AG04449 (cell line): ENCODE results near the gene MOV10.
A peak's percentile ranks its signal among the peaks of the same experiment; 100 is the strongest.

Experiments used
- CTCF ChIA-PET: fragments of 350-600 bp; formaldehyde crosslinking; extraction: SDS; loops from one replicate; lab custom pipeline; 2021; ENCODE audit warnings: antibody characterized with exemption; lab: Yijun Ruan, JAX
- POLR2A ChIA-PET: fragments of 400-600, 350-600 bp; formaldehyde crosslinking; extraction: SDS; loops from one replicate; lab custom pipeline; 2020; ENCODE audit warnings: antibody characterized with exemption, inconsistent platforms; lab: Yijun Ruan, JAX
- DNase-seq: peaks from one replicate; pipeline ENCODE4 v3.0.0-alpha.2; 2010; ENCODE audit warnings: low read depth, low spot score
- H3K4me3 ChIP-seq: 2 replicates; pipeline ENCODE4 v1.5.1; 2011; ENCODE audit warnings: low read depth, mild to moderate bottlenecking, control low read depth, low read length
- CTCF ChIP-seq: IDR thresholded peaks from one replicate; pipeline ENCODE4 v1.5.1; 2011; ENCODE audit warnings: mild to moderate bottlenecking, moderate library complexity, low read length, control low read depth, inconsistent platforms; ENCODE audit not compliant: insufficient read depth; ENCODE audit errors: missing control alignments

The MOV10 gene

GRCh38 chr1:112701227-112702066 lies 27.0 kb downstream of the MOV10 start:
- no peak for DNase-seq
- TF ChIP-seq CTCF, result no peak
- H3K4me3 ChIP-seq, result peak overlapping the region; percentile 6
- ChIA-PET CTCF (interaction anchor here (0.6 to 4.5 kb wide), 7 partner anchors 12 to 310 kb away, joined by 3 to 36 read pairs (median 9); partner anchors contain the start of genes MOV10 and PPM1J), POLR2A (interaction anchor here (0.5 to 3.0 kb wide), 5 partner anchors 11 to 175 kb away, joined by 3 to 15 read pairs (median 6); partner anchors contain the start of gene MOV10)

- no peak for TF ChIP-seq CTCF
- H3K4me3 ChIP-seq, result no peak overlapping the region
- ChIA-PET POLR2A (interaction anchor here (0.5 to 1.7 kb wide), 2 partner anchors 28 to 175 kb away, joined by 3 to 6 read pairs; partner anchors contain the start of gene MOV10), CTCF (interaction anchor here (0.6 to 4.5 kb wide), 6 partner anchors 12 to 311 kb away, joined by 3 to 36 read pairs (median 7); partner anchors contain the start of genes MOV10 and PPM1J)
- DNase-seq, result no peak
Observed at GRCh38 chr1:112702067-112702395, 27.6 kb downstream of the MOV10 start.

GRCh38 chr1:112702420-112703261 lies 28.2 kb downstream of the MOV10 start:
- CTCF ChIA-PET, result interaction anchor here (1.1 to 4.5 kb wide), 5 partner anchors 13 to 311 kb away, joined by 5 to 36 read pairs (median 21); partner anchors contain the start of genes MOV10 and PPM1J
- no peak for TF ChIP-seq CTCF
- POLR2A ChIA-PET, result interaction anchor here (0.7 to 1.7 kb wide), 3 partner anchors 8 to 152 kb away, joined by 4 to 6 read pairs (median 4); partner anchors contain the start of gene MOV10

GRCh38 chr1:112703706-112704105 lies 29.2 kb downstream of the MOV10 start:
- no peak for TF ChIP-seq CTCF
- H3K4me3 ChIP-seq, result no peak overlapping the region
- DNase-seq, result no peak
- CTCF ChIA-PET, result interaction anchor here (1.0 to 4.5 kb wide), 7 partner anchors 12 to 369 kb away, joined by 3 to 36 read pairs (median 6); partner anchors contain the start of genes LRIG2, MOV10 and PPM1J
- POLR2A ChIA-PET, result interaction anchor here (0.6 to 2.3 kb wide), 4 partner anchors 29 to 1584 kb away, joined by 5 to 21 read pairs (median 14); partner anchors contain the start of genes CAPZA1, CTTNBP2NL, MOV10 and ST7L

More at GRCh38 chr1:112702420-112703261, 28.2 kb downstream of the MOV10 start:
- DNase-seq, result no peak
- no peak overlapping the region; the same call in 1 of the 2 replicates for H3K4me3 ChIP-seq

GRCh38 chr1:112704391-112704933 lies 30.0 kb downstream of the MOV10 start:
- TF ChIP-seq CTCF, result no peak
- DNase-seq, result no peak
- CTCF ChIA-PET, result interaction anchor here (0.8 to 4.5 kb wide), 11 partner anchors 11 to 368 kb away, joined by 3 to 36 read pairs (median 4); partner anchors contain the start of genes LRIG2, MOV10 and PPM1J
- H3K4me3 ChIP-seq, result peak overlapping the region; percentile 88
- POLR2A ChIA-PET, result interaction anchor here (0.6 to 2.3 kb wide), 13 partner anchors 9 to 1584 kb away, joined by 3 to 21 read pairs (median 4); partner anchors contain the start of genes CAPZA1, CTTNBP2NL, MOV10 and PPM1J
